A673 (cell line): ENCODE measurements around the gene KLRG1.

ENCODE experiments used
- CTCF ChIP-seq: fragments of 300-800, 200-600 bp; sonication (generic); conservative IDR thresholded peaks from 2 replicates; pipeline ENCODE4 v1.5.1; 2017; ENCODE audit warnings: low read depth, mild to moderate bottlenecking, antibody characterized with exemption, low read length, moderate library complexity, mixed read lengths
- EZH2 ChIP-seq: fragments of 200-600 bp; sonication (generic); IDR thresholded peaks from 2 replicates; pipeline ENCODE4 v1.6.1; 2017; ENCODE audit warnings: borderline replicate concordance, low read depth, mild to moderate bottlenecking, mixed read lengths, antibody characterized with exemption, low read length; ENCODE audit not compliant: poor library complexity, severe bottlenecking

GRCh38 chr12:8991371-8992345, 2.3 kb downstream of the KLRG1 start:
- no peak for TF ChIP-seq CTCF
- no peak for TF ChIP-seq EZH2
